A673 (cell line): ENCODE results near the gene SELENON. TPM values are rescaled to one million over a fixed set of nuclear protein-coding genes. Genes with fewer than 3 reads are reported as not detected.

Experiments
- BruUV-seq: library from RNA; stranded (reverse); fragments of 400-500 nt; replicated peaks from 2 replicates; lab custom pipeline; 2021; lab: Mats Ljungman, UMichigan
- CTCF ChIA-PET: fragments of 300-600 bp; sonication (Branson Sonifier 250); formaldehyde crosslinking; loops from one replicate; lab custom pipeline; 2022; ENCODE audit warnings: antibody characterized with exemption; lab: Charles Lee
- POLR2A ChIA-PET: fragments of 300-600 bp; sonication (Branson Sonifier 250); formaldehyde crosslinking; loops from one replicate; lab custom pipeline; 2022; ENCODE audit warnings: antibody characterized with exemption; ENCODE audit not compliant: low non-redundant PET; lab: Charles Lee
- DNase-seq: peaks from one replicate; pipeline ENCODE4 v3.0.0-alpha.2; 2015; ENCODE audit warnings: low spot score
- H3K27ac ChIP-seq: fragments of 200-600 bp; sonication (generic); 2 replicates; pipeline ENCODE4 v1.5.1; 2016; ENCODE audit warnings: mixed run types, low read depth, mild to moderate bottlenecking, mixed read lengths, antibody characterized with exemption, low read length; ENCODE audit not compliant: poor library complexity, severe bottlenecking
- H3K27me3 ChIP-seq: fragments of 200-600 bp; sonication (generic); replicated peaks from 2 replicates; pipeline ENCODE4 v1.6.1; 2017; ENCODE audit warnings: mixed run types, low read depth, mild to moderate bottlenecking, mixed read lengths, antibody characterized with exemption, low read length; ENCODE audit not compliant: insufficient read depth, poor library complexity
- H3K36me3 ChIP-seq: fragments of 200-600 bp; sonication (generic); 2 replicates; pipeline ENCODE4 v1.6.1; 2016; ENCODE audit warnings: mixed run types, mild to moderate bottlenecking, mixed read lengths, antibody characterized with exemption, low read length; ENCODE audit not compliant: insufficient read depth, poor library complexity, severe bottlenecking
- H3K4me1 ChIP-seq: fragments of 200-600 bp; sonication (generic); 2 replicates; pipeline ENCODE4 v1.6.1; 2017; ENCODE audit warnings: mixed run types, mild to moderate bottlenecking, mixed read lengths, antibody characterized with exemption, low read length; ENCODE audit not compliant: insufficient read depth, poor library complexity, severe bottlenecking
- H3K4me3 ChIP-seq: fragments of 200-600 bp; sonication (generic); 2 replicates; pipeline ENCODE4 v1.5.1; 2016; ENCODE audit warnings: low read depth, mixed run types, mild to moderate bottlenecking, mixed read lengths, low read length; ENCODE audit not compliant: poor library complexity, severe bottlenecking
- H3K9me3 ChIP-seq: fragments of 200-600 bp; sonication (generic); 2 replicates; pipeline ENCODE4 v1.6.1; 2016; ENCODE audit warnings: mixed run types, low read depth, mild to moderate bottlenecking, mixed read lengths, antibody characterized with exemption, low read length; ENCODE audit not compliant: poor library complexity, severe bottlenecking
- CTCF ChIP-seq: fragments of 300-800, 200-600 bp; sonication (generic); conservative IDR thresholded peaks from 2 replicates; pipeline ENCODE4 v1.5.1; 2017; ENCODE audit warnings: low read depth, mild to moderate bottlenecking, antibody characterized with exemption, low read length, moderate library complexity, mixed read lengths
- EZH2 ChIP-seq: fragments of 200-600 bp; sonication (generic); IDR thresholded peaks from 2 replicates; pipeline ENCODE4 v1.6.1; 2017; ENCODE audit warnings: borderline replicate concordance, low read depth, mild to moderate bottlenecking, mixed read lengths, antibody characterized with exemption, low read length; ENCODE audit not compliant: poor library complexity, severe bottlenecking
- intact Hi-C: fragments of 100-400 bp; cut with micrococcal nuclease; formaldehyde crosslinking; loops from one replicate; pipeline ENCODE4 v1.10.0; 2022; ENCODE audit not compliant: unreplicated experiment
- total RNA-seq: library from RNA; stranded (reverse); gene quantifications from 2 replicates; pipeline ENCODE4 v1.2.3, GENCODE V29; 2021

Gene SELENON
- total RNA-seq, 1 experiment from 2014 or later: 50.4 TPM

DNA sequence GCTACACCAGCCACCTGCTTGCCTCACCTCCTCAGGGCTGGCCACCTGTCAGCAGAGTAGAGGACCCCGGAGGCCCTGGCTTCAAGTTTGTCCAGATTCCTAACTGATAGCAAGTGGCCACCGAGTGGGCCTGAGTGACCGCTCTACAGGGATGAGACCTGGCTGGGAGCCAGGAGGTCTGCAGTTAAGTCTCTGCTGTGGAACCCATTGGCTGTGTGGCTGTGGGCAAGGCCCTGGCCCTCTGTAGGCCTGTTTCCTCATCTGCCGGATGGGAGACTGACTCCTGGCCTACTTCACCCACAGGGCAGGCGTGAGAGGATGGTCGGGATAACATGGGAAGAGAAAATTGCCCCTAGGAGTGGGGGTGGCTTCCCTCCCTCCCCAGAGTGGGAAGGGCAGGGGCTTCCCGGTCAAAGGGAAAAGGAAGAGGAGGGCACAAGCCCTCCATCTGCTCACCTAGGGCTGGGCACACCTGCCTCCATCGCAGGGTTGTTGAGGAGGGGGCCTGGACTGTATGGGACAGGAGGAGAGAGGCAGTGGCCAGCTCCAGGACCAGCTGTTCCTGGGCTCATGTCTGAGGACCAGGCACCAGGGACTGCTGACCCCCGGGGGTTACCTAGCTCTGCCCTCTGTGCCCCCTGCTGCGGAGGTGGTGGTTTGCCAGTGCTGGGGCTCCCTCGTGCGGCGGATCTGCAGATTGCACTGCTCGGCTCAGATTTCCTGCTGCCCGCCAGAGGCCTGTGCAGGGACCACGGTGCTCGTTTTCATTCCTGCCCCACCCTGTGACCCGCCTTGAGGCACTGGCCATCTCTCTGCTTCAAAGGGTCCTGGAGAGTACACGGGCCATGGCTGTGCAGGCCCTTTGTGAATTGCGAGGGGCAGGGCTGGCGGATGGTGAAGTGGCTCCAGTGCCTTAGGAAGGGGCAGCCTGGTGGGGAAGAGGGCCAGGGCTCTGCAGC lies 10.6 kb downstream of the SELENON start:
- H3K27me3 ChIP-seq: no peaks in the 10 kb centered on the region
- no TSS peak for BruUV-seq
- DNase-seq: peak; percentile 60
- TF ChIP-seq CTCF: peak; percentile 97
- no peak for TF ChIP-seq EZH2
- no peaks in the 10 kb centered on the region for H3K36me3 ChIP-seq
- no peak overlapping the region for H3K27ac ChIP-seq
- H3K4me1 ChIP-seq: no peaks in the 10 kb centered on the region
- no peaks in the 10 kb centered on the region for H3K9me3 ChIP-seq
- ChIA-PET CTCF (interaction anchor here (0.5 to 1.0 kb wide), 2 partner anchors 13 to 1765 kb away, joined by 3 to 4 read pairs; no protein-coding TSS in a partner anchor), POLR2A (no interaction called here)
- H3K4me3 ChIP-seq: no peak overlapping the region
- intact Hi-C loops: loop anchor here (5.0 kb wide), 1 partner anchor 193 kb away; the partner anchor contains the start of gene MAN1C1

DNA sequence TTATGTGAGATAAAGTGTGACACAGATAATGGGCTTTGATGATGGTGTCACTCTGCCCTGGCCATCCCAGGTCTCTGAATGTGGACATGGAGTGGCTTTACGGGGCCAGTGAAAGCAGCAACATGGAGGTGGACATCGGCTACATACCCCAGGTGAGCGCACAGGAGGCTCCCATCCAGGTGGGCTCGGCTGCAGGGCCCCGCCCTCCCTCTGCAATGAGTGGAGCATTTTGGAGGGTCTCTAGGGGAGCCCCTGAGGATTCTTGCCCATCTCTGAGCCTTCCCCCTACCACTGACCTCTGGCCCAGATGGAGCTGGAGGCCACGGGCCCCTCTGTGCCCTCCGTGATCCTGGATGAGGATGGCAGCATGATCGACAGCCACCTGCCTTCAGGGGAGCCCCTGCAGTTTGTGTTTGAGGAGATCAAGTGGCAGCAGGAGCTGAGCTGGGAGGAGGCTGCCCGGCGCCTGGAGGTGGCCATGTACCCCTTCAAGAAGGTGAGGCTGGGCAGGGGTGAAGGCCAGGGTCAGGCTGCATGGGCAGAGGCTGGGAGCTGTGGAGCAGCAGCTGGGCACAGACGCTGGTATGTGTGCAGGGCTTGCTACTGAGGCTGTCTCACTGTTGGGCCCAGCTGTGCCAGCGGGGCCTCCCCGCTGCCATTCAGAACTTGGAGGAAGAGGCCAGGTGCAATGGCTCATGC lies 11.5 kb downstream of the SELENON start:
- ChIA-PET CTCF (interaction anchor here (1.0 kb wide), 1 partner anchor 14 kb away, joined by 3 read pairs; no protein-coding TSS in a partner anchor), POLR2A (no interaction called here)
- Histone ChIP-seq H3K4me3 (no peak overlapping the region), H3K27ac (no peak overlapping the region), H3K36me3 (no peaks in the 10 kb centered on the region), H3K9me3 (no peaks in the 10 kb centered on the region), H3K27me3 (no peaks in the 10 kb centered on the region), H3K4me1 (no peaks in the 10 kb centered on the region)
- BruUV-seq: no TSS peak
- DNase-seq: no peak
- intact Hi-C loops: loop anchor here (5.0 kb wide), 1 partner anchor 194 kb away; the partner anchor contains the start of gene MAN1C1
- TF ChIP-seq EZH2: no peak
- no peak for TF ChIP-seq CTCF

DNA sequence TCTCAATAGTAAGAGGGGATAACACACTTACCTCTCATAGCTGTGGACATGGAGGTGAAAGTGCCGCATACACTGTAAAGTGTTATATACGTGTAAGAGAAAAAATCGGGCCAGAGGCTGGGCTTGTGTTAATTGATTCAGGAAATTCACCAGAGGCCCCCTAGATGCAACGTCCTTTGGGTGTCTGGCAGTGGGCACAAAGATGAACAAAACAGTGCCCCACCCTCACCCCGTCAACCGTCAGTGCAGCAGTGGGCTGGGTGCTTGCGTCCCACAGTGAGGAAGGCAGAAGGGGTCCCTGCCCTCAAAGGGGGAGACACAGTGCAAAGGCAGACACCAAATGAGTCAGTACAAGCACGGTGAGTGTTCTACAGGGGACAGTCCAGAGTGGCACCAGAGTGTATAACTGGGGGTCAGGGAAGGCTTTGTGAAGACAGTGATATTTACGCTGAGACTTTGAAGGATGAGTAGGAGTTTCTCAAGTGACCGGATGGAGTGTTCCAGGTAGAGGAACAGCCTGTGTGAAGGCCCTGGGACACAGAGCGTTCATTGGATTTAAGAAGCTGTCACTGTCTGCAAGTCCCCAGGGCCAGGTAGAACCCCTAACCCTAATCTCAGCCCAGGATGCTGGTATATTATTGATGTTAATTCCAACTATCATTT lies 13.2 kb downstream of the SELENON start:
- no peak overlapping the region for H3K27ac ChIP-seq
- intact Hi-C loops: loop anchor here (5.0 kb wide), 1 partner anchor 196 kb away; the partner anchor contains the start of gene MAN1C1
- H3K9me3 ChIP-seq: no peaks in the 10 kb centered on the region
- ChIA-PET CTCF (no interaction called here), POLR2A (no interaction called here)
- BruUV-seq: no TSS peak
- TF ChIP-seq CTCF (no peak), EZH2 (no peak)
- no peak overlapping the region for H3K4me3 ChIP-seq
- no peaks in the 10 kb centered on the region for H3K4me1 ChIP-seq
- no peaks in the 10 kb centered on the region for H3K36me3 ChIP-seq
- H3K27me3 ChIP-seq: no peaks in the 10 kb centered on the region
- no peak for DNase-seq
